ENCODE data around the gene AMELY. TPM values are rescaled to one million over a fixed set of nuclear protein-coding genes. Genes with fewer than 3 reads are reported as not detected.

The AMELY gene
- total RNA-seq, 2 donors from 2014 or later = not detected

- no peaks in the 10 kb centered on the region for H3K9me3 ChIP-seq
- no peaks in the 10 kb centered on the region for H3K36me3 ChIP-seq (replicated peaks in 1 of 2; ENCODE audit: insufficient read depth in 1 of 2, low read depth in 2 of 2)
- no peaks in the 10 kb centered on the region for H3K27me3 ChIP-seq
- H3K4me1 ChIP-seq = peaks cover 7% of the 10 kb centered on the region
- ATAC-seq (no peak), DNase-seq (no peak)
- TF ChIP-seq POLR2A (IDR thresholded peaks at IDR 0.05) = no peak
- TF ChIP-seq, protein P1, sequence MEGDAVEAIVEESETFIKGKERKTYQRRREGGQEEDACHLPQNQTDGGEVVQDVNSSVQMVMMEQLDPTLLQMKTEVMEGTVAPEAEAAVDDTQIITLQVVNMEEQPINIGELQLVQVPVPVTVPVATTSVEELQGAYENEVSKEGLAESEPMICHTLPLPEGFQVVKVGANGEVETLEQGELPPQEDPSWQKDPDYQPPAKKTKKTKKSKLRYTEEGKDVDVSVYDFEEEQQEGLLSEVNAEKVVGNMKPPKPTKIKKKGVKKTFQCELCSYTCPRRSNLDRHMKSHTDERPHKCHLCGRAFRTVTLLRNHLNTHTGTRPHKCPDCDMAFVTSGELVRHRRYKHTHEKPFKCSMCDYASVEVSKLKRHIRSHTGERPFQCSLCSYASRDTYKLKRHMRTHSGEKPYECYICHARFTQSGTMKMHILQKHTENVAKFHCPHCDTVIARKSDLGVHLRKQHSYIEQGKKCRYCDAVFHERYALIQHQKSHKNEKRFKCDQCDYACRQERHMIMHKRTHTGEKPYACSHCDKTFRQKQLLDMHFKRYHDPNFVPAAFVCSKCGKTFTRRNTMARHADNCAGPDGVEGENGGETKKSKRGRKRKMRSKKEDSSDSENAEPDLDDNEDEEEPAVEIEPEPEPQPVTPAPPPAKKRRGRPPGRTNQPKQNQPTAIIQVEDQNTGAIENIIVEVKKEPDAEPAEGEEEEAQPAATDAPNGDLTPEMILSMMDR (IDR thresholded peaks at IDR 0.05) = no peak
- no peak overlapping the region for H3K4me3 ChIP-seq
- no peak overlapping the region for H3K27ac ChIP-seq
- 7 to 17% methylated on average over 4 of the region's 4 CpGs for WGBS, 2 donors
- intact Hi-C loops (cut with DNase I) = no loop called here
Observed at GRCh38 chrY:6931779-6932396, 20.3 kb upstream of the AMELY start.

- no peak for ATAC-seq
- Histone ChIP-seq H3K27me3 (no peaks in the 10 kb centered on the region), H3K4me1 (peaks cover 7% of the 10 kb centered on the region), H3K4me3 (no peak overlapping the region), H3K36me3 (replicated peaks in 1 of 2; ENCODE audit: insufficient read depth in 1 of 2, low read depth in 2 of 2) (no peaks in the 10 kb centered on the region), H3K27ac (no peak overlapping the region), H3K9me3 (no peaks in the 10 kb centered on the region)
- WGBS, 2 donors = no CpG with 5 or more reads among the region's 1 CpG
- TF ChIP-seq, protein P1 (IDR thresholded peaks at IDR 0.05) = no peak
- no peak for TF ChIP-seq POLR2A (IDR thresholded peaks at IDR 0.05)
- DNase-seq = no peak
- intact Hi-C loops (cut with DNase I) = no loop called here
Observed at GRCh38 chrY:6929237-6929636, 17.7 kb upstream of the AMELY start.

- Histone ChIP-seq H3K9me3 (no peaks in the 10 kb centered on the region), H3K4me3 (no peak overlapping the region), H3K4me1 (peaks cover 7% of the 10 kb centered on the region), H3K36me3 (replicated peaks in 1 of 2; ENCODE audit: insufficient read depth in 1 of 2, low read depth in 2 of 2) (no peaks in the 10 kb centered on the region), H3K27ac (no peak overlapping the region), H3K27me3 (no peaks in the 10 kb centered on the region)
- TF ChIP-seq, protein P1 (IDR thresholded peaks at IDR 0.05) = no peak
- 67% methylated on average over 4 of the region's 4 CpGs; no CpG with 5 or more reads in 1 of the 2 donors for WGBS, 2 donors
- DNase-seq (no peak), ATAC-seq (no peak)
- intact Hi-C loops (cut with DNase I) = no loop called here
Observed at GRCh38 chrY:6928265-6928664, 16.7 kb upstream of the AMELY start.

- WGBS, 2 donors = 82 to 90% methylated on average over 2 of the region's 2 CpGs
- Histone ChIP-seq H3K4me3 (no peak overlapping the region), H3K27me3 (no peaks in the 10 kb centered on the region), H3K4me1 (no peaks in the 10 kb centered on the region), H3K36me3 (replicated peaks in 1 of 2; ENCODE audit: insufficient read depth in 1 of 2, low read depth in 2 of 2) (no peaks in the 10 kb centered on the region), H3K9me3 (no peaks in the 10 kb centered on the region), H3K27ac (no peak overlapping the region)
- TF ChIP-seq POLR2A (IDR thresholded peaks at IDR 0.05) = no peak
- TF ChIP-seq, protein P1 (IDR thresholded peaks at IDR 0.05) = no peak
- ATAC-seq (no peak), DNase-seq (no peak)
- intact Hi-C loops (cut with DNase I) = no loop called here
Observed at GRCh38 chrY:6921061-6921460, 9.5 kb upstream of the AMELY start.

GRCh38 chrY:6913362-6913761 is 1.8 kb upstream of the AMELY start:
- Histone ChIP-seq H3K27me3 (no peaks in the 10 kb centered on the region), H3K36me3 (replicated peaks in 1 of 2; ENCODE audit: insufficient read depth in 1 of 2, low read depth in 2 of 2) (no peaks in the 10 kb centered on the region), H3K4me1 (peaks cover 8% of the 10 kb centered on the region), H3K27ac (no peak overlapping the region), H3K4me3 (no peak overlapping the region), H3K9me3 (no peaks in the 10 kb centered on the region)
- ATAC-seq = no peak
- intact Hi-C loops (cut with DNase I) = no loop called here
- no peak for DNase-seq
- TF ChIP-seq POLR2A (IDR thresholded peaks at IDR 0.05) = no peak
- TF ChIP-seq, protein P1 (IDR thresholded peaks at IDR 0.05) = no peak

Measured in body of pancreas (tissue), 4 donors.